MM.1S (cell line): ENCODE data around the gene SLC35A1.

ENCODE experiments used
- DNase-seq: peaks from one replicate; pipeline ENCODE4 v3.0.0-alpha.2; 2015
- H2AFZ ChIP-seq: fragments of 300-600 bp; sonication (generic); 2 replicates; pipeline ENCODE4 v1.6.0; 2016; ENCODE audit warnings: antibody characterized with exemption, low read length
- H3F3A ChIP-seq: fragments of 300-600 bp; sonication (generic); 2 replicates; pipeline ENCODE4 v1.6.1; 2016; ENCODE audit warnings: mild to moderate bottlenecking, antibody characterized with exemption, low read length, moderate library complexity, mixed read lengths; ENCODE audit not compliant: insufficient read depth
- H3K27ac ChIP-seq: fragments of 300-600 bp; sonication (generic); 2 replicates; pipeline ENCODE4 v1.5.1; 2016; ENCODE audit warnings: mild to moderate bottlenecking, low read length
- H3K27me3 ChIP-seq: fragments of 300-600 bp; sonication (generic); replicated peaks from 2 replicates; pipeline ENCODE4 v1.6.0; 2016; ENCODE audit warnings: low read length; ENCODE audit not compliant: insufficient read depth
- H3K36me3 ChIP-seq: fragments of 300-600 bp; sonication (generic); replicated peaks from 2 replicates; pipeline ENCODE4 v1.6.1; 2016; ENCODE audit warnings: mild to moderate bottlenecking, low read length, mixed read lengths; ENCODE audit not compliant: insufficient read depth
- H3K4me1 ChIP-seq: fragments of 300-600 bp; sonication (generic); 2 replicates; pipeline ENCODE4 v1.6.1; 2016; ENCODE audit warnings: low read length, mixed read lengths
- H3K4me2 ChIP-seq: fragments of 300-600 bp; sonication (generic); 2 replicates; pipeline ENCODE4 v1.6.0; 2016; ENCODE audit warnings: low read depth, low read length
- H3K4me3 ChIP-seq: fragments of 300-600 bp; sonication (generic); 2 replicates; pipeline ENCODE4 v1.5.1; 2016; ENCODE audit warnings: low read length, mixed read lengths
- H3K79me2 ChIP-seq: fragments of 300-600 bp; sonication (generic); 2 replicates; pipeline ENCODE4 v1.6.1; 2016; ENCODE audit warnings: mixed run types, low read length, mixed read lengths
- H3K9ac ChIP-seq: fragments of 300-600 bp; sonication (generic); 2 replicates; pipeline ENCODE4 v1.6.1; 2016; ENCODE audit warnings: low read length, mixed read lengths
- H3K9me2 ChIP-seq: fragments of 300-600 bp; sonication (generic); replicated peaks from 2 replicates; pipeline ENCODE4 v1.6.1; 2016; ENCODE audit warnings: mild to moderate bottlenecking, low read length, mixed read lengths; ENCODE audit not compliant: insufficient read depth
- H3K9me3 ChIP-seq: fragments of 300-600 bp; sonication (generic); replicated peaks from 2 replicates; pipeline ENCODE4 v1.6.1; 2016; ENCODE audit warnings: mild to moderate bottlenecking, low read length, mixed read lengths; ENCODE audit not compliant: insufficient read depth
- H4K20me1 ChIP-seq: fragments of 300-600 bp; sonication (generic); 2 replicates; pipeline ENCODE4 v1.6.1; 2016; ENCODE audit warnings: mild to moderate bottlenecking, low read length, moderate library complexity, mixed read lengths; ENCODE audit not compliant: insufficient read depth
- CTCF ChIP-seq: fragments of 300-600 bp; sonication (generic); IDR thresholded peaks from 2 replicates; pipeline ENCODE4 v1.5.1; 2016; ENCODE audit warnings: antibody characterized with exemption, low read length, mixed read lengths
- EZH2 ChIP-seq: fragments of 300-600 bp; sonication (generic); optimal IDR thresholded peaks from 2 replicates; pipeline ENCODE3; 2017; ENCODE audit warnings: low read depth, mild to moderate bottlenecking, antibody characterized with exemption, low read length, mixed read lengths
- EZH2phosphoT487 ChIP-seq: fragments of 300-600 bp; sonication (generic); IDR thresholded peaks from 2 replicates; pipeline ENCODE4 v1.6.1; 2018; ENCODE audit warnings: antibody characterized with exemption, low read length

Gene SLC35A1

GRCh38 chr6:87551799-87552198 is 79.0 kb downstream of the SLC35A1 start:
- Histone ChIP-seq H2AFZ (no peak overlapping the region), H3F3A (no peaks in the 10 kb centered on the region), H3K9ac (no peak overlapping the region), H3K9me3 (no peaks in the 10 kb centered on the region), H3K9me2 (no peaks in the 10 kb centered on the region), H3K27me3 (no peaks in the 10 kb centered on the region), H3K79me2 (peaks cover 8% of the 10 kb centered on the region; the same call in 1 of the 2 replicates), H3K4me1 (no peaks in the 10 kb centered on the region), H3K36me3 (peaks cover 13% of the 10 kb centered on the region; the same call in 1 of the 2 replicates), H3K27ac (no peak overlapping the region), H3K4me2 (no peak overlapping the region), H3K4me3 (no peak overlapping the region), H4K20me1 (no peaks in the 10 kb centered on the region)
- DNase-seq, result no peak
- no peak for TF ChIP-seq CTCF
- no peak for TF ChIP-seq EZH2
- no peak for TF ChIP-seq EZH2phosphoT487

GRCh38 chr6:87553159-87553765 is 80.5 kb downstream of the SLC35A1 start:
- no peak overlapping the region for H3K9ac ChIP-seq
- H3K4me3 ChIP-seq, result no peak overlapping the region
- no peaks in the 10 kb centered on the region for H3K9me2 ChIP-seq
- H3K36me3 ChIP-seq, result peaks cover 12% of the 10 kb centered on the region; the same call in 1 of the 2 replicates
- H3K4me1 ChIP-seq, result no peaks in the 10 kb centered on the region
- TF ChIP-seq EZH2phosphoT487 (no peak), CTCF (no peak), EZH2 (no peak)
- DNase-seq, result no peak
- H3K4me2 ChIP-seq, result no peak overlapping the region
- H3K79me2 ChIP-seq, result peaks cover 11% of the 10 kb centered on the region; the same call in 1 of the 2 replicates
- no peaks in the 10 kb centered on the region for H3K9me3 ChIP-seq
- H3K27me3 ChIP-seq, result no peaks in the 10 kb centered on the region
- no peak overlapping the region for H3K27ac ChIP-seq
- no peaks in the 10 kb centered on the region for H3F3A ChIP-seq
- H4K20me1 ChIP-seq, result no peaks in the 10 kb centered on the region
- H2AFZ ChIP-seq, result no peak overlapping the region

DNA sequence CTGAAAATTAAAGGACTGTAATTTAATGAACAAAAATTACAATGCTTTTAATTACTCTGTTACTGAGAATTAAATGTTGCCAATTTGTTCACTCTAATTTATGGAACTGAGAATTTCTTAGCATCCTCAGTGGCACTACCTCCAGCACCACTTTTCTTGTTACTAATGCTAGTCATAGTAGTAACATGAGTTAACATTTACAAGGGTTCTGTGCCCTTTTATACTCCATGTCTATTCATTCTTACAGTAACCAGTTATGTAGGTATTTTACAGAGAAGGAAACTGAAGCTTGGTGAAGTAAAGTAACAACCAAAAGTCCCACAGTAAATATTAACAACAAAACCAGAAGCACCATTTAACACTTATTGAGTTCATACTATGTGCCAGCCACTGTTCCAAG is 82.7 kb downstream of the SLC35A1 start:
- H3K9me2 ChIP-seq, result no peaks in the 10 kb centered on the region
- no peak overlapping the region for H3K9ac ChIP-seq
- H3K4me3 ChIP-seq, result no peak overlapping the region
- no peaks in the 10 kb centered on the region for H4K20me1 ChIP-seq
- no peaks in the 10 kb centered on the region for H3K27me3 ChIP-seq
- H3K36me3 ChIP-seq, result peaks cover 10% of the 10 kb centered on the region; the same call in 1 of the 2 replicates
- TF ChIP-seq EZH2phosphoT487 (no peak), CTCF (no peak), EZH2 (no peak)
- no peak overlapping the region for H3K27ac ChIP-seq
- no peak for DNase-seq
- peaks cover 11% of the 10 kb centered on the region; the same call in 1 of the 2 replicates for H3K79me2 ChIP-seq
- no peaks in the 10 kb centered on the region for H3K4me1 ChIP-seq
- no peaks in the 10 kb centered on the region for H3K9me3 ChIP-seq
- H3F3A ChIP-seq, result no peaks in the 10 kb centered on the region
- no peak overlapping the region for H3K4me2 ChIP-seq
- H2AFZ ChIP-seq, result no peak overlapping the region
